Measurements from ENCODE around the gene ACTN4. TPM values are rescaled to one million over a fixed set of nuclear protein-coding genes. Genes with fewer than 3 reads are reported as not detected.
A peak's percentile ranks its signal among the peaks of the same experiment; 100 is the strongest.

ACTN4 gene
- total RNA-seq, 1 donor from 2014 or later: 975 TPM

DNA sequence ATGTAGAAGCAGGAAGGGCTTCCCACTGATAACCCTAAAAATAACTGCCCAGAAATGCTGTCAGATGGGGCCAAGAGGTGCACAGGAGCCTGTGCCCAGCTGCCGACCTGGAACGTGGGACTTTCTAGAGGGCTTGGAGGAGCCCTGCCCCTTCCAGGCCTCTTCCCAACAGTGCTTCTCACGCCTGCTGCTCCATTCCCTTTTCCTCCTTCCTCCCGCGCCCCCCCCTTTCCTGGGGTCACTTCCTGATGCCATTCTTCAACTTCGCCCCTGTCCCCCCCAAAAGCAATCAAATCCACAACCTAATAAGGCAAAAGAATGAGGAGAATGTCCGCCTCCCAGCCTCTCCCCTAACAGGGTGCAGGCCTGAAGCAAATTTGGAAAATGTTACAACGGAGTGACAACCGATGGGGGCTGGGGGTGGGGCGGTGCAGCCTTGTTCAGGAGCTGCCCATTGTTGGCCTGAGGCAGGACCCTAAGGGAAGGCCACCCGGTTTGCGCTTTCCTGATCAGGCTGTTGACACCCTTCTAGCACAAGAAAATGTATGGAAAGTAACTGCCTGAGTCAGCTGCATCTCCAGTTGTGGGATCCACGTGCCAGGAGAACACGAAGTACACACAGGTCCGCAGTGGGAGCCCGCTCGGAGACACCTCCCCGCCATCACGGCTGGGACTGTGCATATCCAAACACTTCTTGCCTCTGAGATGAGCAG is 18.7 kb downstream of the ACTN4 start:
- Mint-ChIP-seq H3K4me3 (ENCODE audit: unreplicated experiment) (peak overlapping the region; percentile 87), H3K27ac (ENCODE audit: unreplicated experiment) (peak overlapping the region; percentile 96), H3K36me3 (ENCODE audit: unreplicated experiment) (no peaks in the 10 kb centered on the region), H3K9me3 (ENCODE audit: unreplicated experiment) (peaks cover 17% of the 10 kb centered on the region), H3K27me3 (ENCODE audit: unreplicated experiment) (peaks cover 15% of the 10 kb centered on the region), H3K4me1 (ENCODE audit: low read depth, unreplicated experiment) (peaks cover 78% of the 10 kb centered on the region)
- no peak for DNase-seq
- TF ChIP-seq, protein P1, sequence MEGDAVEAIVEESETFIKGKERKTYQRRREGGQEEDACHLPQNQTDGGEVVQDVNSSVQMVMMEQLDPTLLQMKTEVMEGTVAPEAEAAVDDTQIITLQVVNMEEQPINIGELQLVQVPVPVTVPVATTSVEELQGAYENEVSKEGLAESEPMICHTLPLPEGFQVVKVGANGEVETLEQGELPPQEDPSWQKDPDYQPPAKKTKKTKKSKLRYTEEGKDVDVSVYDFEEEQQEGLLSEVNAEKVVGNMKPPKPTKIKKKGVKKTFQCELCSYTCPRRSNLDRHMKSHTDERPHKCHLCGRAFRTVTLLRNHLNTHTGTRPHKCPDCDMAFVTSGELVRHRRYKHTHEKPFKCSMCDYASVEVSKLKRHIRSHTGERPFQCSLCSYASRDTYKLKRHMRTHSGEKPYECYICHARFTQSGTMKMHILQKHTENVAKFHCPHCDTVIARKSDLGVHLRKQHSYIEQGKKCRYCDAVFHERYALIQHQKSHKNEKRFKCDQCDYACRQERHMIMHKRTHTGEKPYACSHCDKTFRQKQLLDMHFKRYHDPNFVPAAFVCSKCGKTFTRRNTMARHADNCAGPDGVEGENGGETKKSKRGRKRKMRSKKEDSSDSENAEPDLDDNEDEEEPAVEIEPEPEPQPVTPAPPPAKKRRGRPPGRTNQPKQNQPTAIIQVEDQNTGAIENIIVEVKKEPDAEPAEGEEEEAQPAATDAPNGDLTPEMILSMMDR (IDR thresholded peaks at IDR 0.05; ENCODE audit: partially characterized antibody, unreplicated experiment): no peak

DNA sequence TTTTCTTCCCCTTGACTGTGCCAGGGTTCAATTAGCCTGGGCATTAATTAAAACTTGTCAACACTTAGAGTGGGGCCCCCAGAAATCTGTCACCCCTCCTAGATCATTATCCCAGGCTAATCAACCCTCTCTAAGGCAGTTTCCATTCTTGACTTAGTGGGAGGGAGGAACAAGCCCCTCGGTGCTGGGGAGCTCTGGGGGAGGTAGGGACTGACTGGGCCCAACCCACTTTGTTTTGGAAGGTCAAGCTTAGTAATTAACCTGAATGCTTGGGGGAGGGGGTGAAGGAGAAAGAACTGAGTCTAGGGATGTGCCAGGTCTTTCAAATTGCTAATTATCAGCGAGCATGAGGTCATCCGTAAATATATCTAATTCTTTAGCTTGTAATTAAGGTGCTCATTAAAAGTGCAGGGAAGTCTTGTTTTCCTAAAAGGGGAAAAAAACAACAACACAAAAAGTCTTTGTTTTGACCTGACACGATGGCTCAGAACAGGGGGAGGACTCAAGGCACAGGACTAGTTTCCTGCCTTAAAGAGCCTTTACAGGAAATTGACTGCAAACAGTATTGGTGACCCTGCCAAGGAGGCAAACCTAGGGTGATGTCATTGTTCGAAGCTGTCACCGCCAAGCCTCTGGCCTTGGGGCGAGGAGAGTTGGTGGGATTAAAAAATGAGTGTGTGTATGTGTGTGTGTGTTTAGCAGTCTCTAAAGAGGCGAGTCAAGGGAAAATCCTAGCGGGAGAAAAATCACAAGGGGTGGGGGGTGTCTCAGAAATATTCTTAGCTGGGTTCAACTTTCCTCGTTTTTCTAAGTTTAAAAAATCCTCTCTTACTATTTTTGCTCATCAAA is 19.4 kb downstream of the ACTN4 start:
- Mint-ChIP-seq H3K27ac (ENCODE audit: unreplicated experiment) (peak overlapping the region; percentile 96), H3K4me1 (ENCODE audit: low read depth, unreplicated experiment) (peaks cover 81% of the 10 kb centered on the region), H3K9me3 (ENCODE audit: unreplicated experiment) (peaks cover 17% of the 10 kb centered on the region), H3K27me3 (ENCODE audit: unreplicated experiment) (peaks cover 15% of the 10 kb centered on the region), H3K36me3 (ENCODE audit: unreplicated experiment) (no peaks in the 10 kb centered on the region), H3K4me3 (ENCODE audit: unreplicated experiment) (peak overlapping the region; percentile 87)
- TF ChIP-seq, protein P1 (IDR thresholded peaks at IDR 0.05; ENCODE audit: partially characterized antibody, unreplicated experiment): no peak
- DNase-seq: no peak

DNA sequence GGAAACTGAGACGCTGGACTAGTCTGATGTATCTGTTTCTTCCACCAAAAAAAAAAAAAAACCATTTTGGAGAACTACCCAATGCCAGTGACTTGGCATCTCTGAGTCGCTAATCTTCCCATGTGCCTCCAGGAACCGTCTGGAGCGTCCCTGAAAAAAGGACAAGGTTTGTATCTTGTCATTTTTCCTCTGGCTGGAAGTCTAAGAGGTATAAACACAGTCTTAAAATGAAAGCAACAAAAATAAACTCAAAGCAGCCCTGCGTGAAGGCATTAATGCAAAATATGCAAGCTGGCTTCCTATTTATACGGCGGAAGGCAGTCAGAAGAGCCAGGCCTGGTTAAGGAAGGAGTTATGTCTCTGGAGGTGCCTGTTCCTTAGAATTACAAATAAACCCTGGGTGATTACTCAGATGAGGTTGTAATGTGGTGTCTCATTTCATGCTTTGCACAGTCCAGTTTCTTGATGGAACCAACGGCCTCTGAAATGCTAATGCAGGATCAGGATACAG is 20.3 kb downstream of the ACTN4 start:
- Mint-ChIP-seq H3K9me3 (ENCODE audit: unreplicated experiment) (peaks cover 17% of the 10 kb centered on the region), H3K27me3 (ENCODE audit: unreplicated experiment) (peaks cover 15% of the 10 kb centered on the region), H3K36me3 (ENCODE audit: unreplicated experiment) (no peaks in the 10 kb centered on the region), H3K4me1 (ENCODE audit: low read depth, unreplicated experiment) (peaks cover 74% of the 10 kb centered on the region), H3K27ac (ENCODE audit: unreplicated experiment) (peak overlapping the region; percentile 96), H3K4me3 (ENCODE audit: unreplicated experiment) (peak overlapping the region; percentile 67)
- no peak for DNase-seq
- TF ChIP-seq, protein P1 (IDR thresholded peaks at IDR 0.05; ENCODE audit: partially characterized antibody, unreplicated experiment): no peak

DNA sequence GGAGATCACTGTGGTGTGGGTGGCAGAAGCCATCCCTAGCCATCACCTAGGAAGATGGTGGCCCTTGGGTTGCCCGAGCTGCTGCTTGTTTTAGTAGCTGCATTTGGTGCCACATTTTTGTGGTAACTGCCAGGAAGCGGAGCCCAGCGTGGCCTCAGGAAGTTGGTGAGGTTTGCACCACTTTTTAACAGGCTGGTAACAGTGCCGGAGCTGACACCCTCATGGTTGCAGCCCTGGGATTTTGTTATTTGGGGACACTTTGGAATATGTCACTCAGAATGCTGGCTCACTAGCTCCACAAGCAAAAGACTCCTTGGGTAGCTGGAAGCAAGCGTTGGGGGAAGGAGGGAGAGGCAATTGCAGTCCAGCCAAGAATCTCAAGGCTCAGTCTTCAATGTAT is 22.1 kb downstream of the ACTN4 start:
- Mint-ChIP-seq H3K4me1 (ENCODE audit: low read depth, unreplicated experiment) (peaks cover 62% of the 10 kb centered on the region), H3K36me3 (ENCODE audit: unreplicated experiment) (no peaks in the 10 kb centered on the region), H3K4me3 (ENCODE audit: unreplicated experiment) (no peak overlapping the region), H3K9me3 (ENCODE audit: unreplicated experiment) (peaks cover 13% of the 10 kb centered on the region), H3K27ac (ENCODE audit: unreplicated experiment) (peak overlapping the region; percentile 73), H3K27me3 (ENCODE audit: unreplicated experiment) (peaks cover 14% of the 10 kb centered on the region)
- no peak for DNase-seq
- TF ChIP-seq, protein P1 (IDR thresholded peaks at IDR 0.05; ENCODE audit: partially characterized antibody, unreplicated experiment): no peak
